Ovary (tissue), 9 donors: ENCODE results near the gene FSTL1. TPM values are rescaled to one million over a fixed set of nuclear protein-coding genes. Genes with fewer than 3 reads are reported as not detected.
A peak's percentile ranks its signal among the peaks of the same experiment; 100 is the strongest.

Source experiments
- DNase-seq, 5 donors: peaks; one replicate each; pipeline ENCODE4 v3.0.0-alpha.2; 2019 to 2020
- H3K27ac ChIP-seq, 2 donors: fragments of 200-600 bp; one replicate each; pipeline versions ENCODE4 v1.5.1 to v1.8.0; 2019 to 2022
- H3K27me3 ChIP-seq: fragments of 200-600 bp; one replicate; pipeline ENCODE4 v1.8.0; 2022
- H3K36me3 ChIP-seq: fragments of 200-600 bp; sonication (generic); one replicate; pipeline ENCODE4 v1.5.1; 2019
- H3K4me1 ChIP-seq: one replicate; pipeline ENCODE4 v1.8.1; 2013; ENCODE audit warnings: mild to moderate bottlenecking, moderate library complexity; ENCODE audit not compliant: insufficient read depth
- H3K4me3 ChIP-seq: fragments of 200-600 bp; sonication (generic); one replicate; pipeline ENCODE4 v1.5.1; 2017
- H3K9me3 ChIP-seq, 2 donors: fragments of 200-600 bp in 1 of 2; sonication (generic) in 1 of 2; one replicate each; pipeline versions ENCODE4 v1.5.1 to v1.8.1; 2013 to 2019; ENCODE audit warnings: mild to moderate bottlenecking in 1 of 2, moderate library complexity in 1 of 2
- EP300 ChIP-seq: sonication (generic); formaldehyde crosslinking; IDR thresholded peaks from one replicate; pipeline ENCODE4 v1.6.1; 2017; ENCODE audit warnings: antibody characterized with exemption
- POLR2A ChIP-seq: fragments of 450-650 bp; IDR thresholded peaks from one replicate; pipeline ENCODE4 v1.6.1; 2017; ENCODE audit warnings: antibody characterized with exemption, mild to moderate bottlenecking, moderate library complexity
- WGBS, 3 donors: extraction: QIAGEN DNeasy Blood & Tissue Kit in 1 of 3; methylation state at CpG; one replicate each; pipeline versions ENCODE4 v1.1.5 to v1.1.7; 2013 to 2017; 5-methylcytosine and 5-hydroxymethylcytosine counted together
- intact Hi-C, 4 donors: fragments of 100-400 bp; cut with DNase I; formaldehyde crosslinking; loops; one replicate each; pipeline versions ENCODE4 v1.11.0 to v1.15.1; 2022 to 2023
- polyA plus RNA-seq, 2 donors: library from polyadenylated mRNA; stranded (reverse); fragments of 200-250 nt in 1 of 2; fragments of 350-450 nt in 1 of 2; fragmentation: Illumina TruSeq in 1 of 2; extraction: RNeasy Lipid Tissue Mini Kit (QIAGEN cat#74804) in 1 of 2; gene quantifications; one replicate each; pipeline ENCODE4 v1.2.3, GENCODE V29; 2013 to 2014
- total RNA-seq, 7 donors: library from RNA; depleted of rRNA in 2 of 7; stranded (reverse); fragments of >200 nt in 2 of 7; fragmentation: NEBNext Ultra II Directional in 3 of 7; extraction: Animal tissue kit (Norgen Biotek cat#: 25700) in 3 of 7; gene quantifications; one replicate each; pipeline versions ENCODE4 v1.1.0 to v1.2.4, GENCODE V29; 2016 to 2023
- TF ChIP-seq, protein P1 (sequence below), 3 donors: fragments of 450-650 bp in 2 of 3; fragments of 200-600 bp in 1 of 3; IDR thresholded peaks; one replicate each; pipeline versions ENCODE4 v1.5.1 to v1.8.0; 2016 to 2022; ENCODE audit warnings: antibody characterized with exemption in 3 of 3, mild to moderate bottlenecking in 1 of 3
- donor health status: DM: no; HTN: no; CAD: no; lungs with moderate emphysema.
- donor health status: DM: no; HTN: no; CAD: no.
- donor health status: Bipolar disorder and iron deficiency.
- donor health status: DM: yes; HTN: yes; CAD: no.
- donor health status: DM: no; HTN: no; CAD: no.
- donor health status: DM: yes; HTN: yes; CAD: no.

FSTL1 gene
- total and polyA plus RNA-seq, 9 donors: 98.0 to 357 (median 204) TPM

GRCh38 chr3:120441776-120442175, 9.0 kb downstream of the FSTL1 start:
- intact Hi-C loops: no loop called here
- no peak for DNase-seq
- H3K36me3 ChIP-seq: no peaks in the 10 kb centered on the region
- WGBS, 3 donors: 75 to 77% (median 76%) methylated on average over 4 of the region's 4 CpGs
- H3K4me1 ChIP-seq: peaks cover 15% of the 10 kb centered on the region
- TF ChIP-seq EP300: no peak
- no peak for TF ChIP-seq POLR2A
- TF ChIP-seq, protein P1, sequence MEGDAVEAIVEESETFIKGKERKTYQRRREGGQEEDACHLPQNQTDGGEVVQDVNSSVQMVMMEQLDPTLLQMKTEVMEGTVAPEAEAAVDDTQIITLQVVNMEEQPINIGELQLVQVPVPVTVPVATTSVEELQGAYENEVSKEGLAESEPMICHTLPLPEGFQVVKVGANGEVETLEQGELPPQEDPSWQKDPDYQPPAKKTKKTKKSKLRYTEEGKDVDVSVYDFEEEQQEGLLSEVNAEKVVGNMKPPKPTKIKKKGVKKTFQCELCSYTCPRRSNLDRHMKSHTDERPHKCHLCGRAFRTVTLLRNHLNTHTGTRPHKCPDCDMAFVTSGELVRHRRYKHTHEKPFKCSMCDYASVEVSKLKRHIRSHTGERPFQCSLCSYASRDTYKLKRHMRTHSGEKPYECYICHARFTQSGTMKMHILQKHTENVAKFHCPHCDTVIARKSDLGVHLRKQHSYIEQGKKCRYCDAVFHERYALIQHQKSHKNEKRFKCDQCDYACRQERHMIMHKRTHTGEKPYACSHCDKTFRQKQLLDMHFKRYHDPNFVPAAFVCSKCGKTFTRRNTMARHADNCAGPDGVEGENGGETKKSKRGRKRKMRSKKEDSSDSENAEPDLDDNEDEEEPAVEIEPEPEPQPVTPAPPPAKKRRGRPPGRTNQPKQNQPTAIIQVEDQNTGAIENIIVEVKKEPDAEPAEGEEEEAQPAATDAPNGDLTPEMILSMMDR (IDR thresholded peaks at IDR 0.05): no peak
- H3K4me3 ChIP-seq: no peak overlapping the region
- H3K27ac ChIP-seq: no peak overlapping the region
- no peaks in the 10 kb centered on the region for H3K9me3 ChIP-seq
- H3K27me3 ChIP-seq: no peaks in the 10 kb centered on the region

DNA sequence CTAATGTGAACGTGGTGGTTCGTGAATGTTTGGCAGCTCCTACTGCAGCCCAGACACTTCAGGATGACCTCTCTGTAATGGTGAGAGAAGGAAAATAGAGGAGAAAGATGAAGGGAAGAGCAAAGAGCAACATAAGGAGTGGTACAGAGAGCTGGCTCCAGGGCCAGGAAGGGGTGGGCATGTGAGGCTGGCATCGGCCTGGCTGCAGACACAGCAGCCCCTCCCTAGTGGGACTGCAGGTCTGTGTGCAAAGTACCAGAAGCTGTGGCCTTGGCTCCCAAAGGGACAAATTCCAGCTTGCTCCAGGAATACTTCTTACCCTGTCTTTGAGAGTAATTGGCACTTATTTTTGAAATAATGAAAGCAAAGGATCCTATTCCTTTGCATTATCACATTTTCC, 10.0 kb downstream of the FSTL1 start:
- TF ChIP-seq POLR2A (no peak), EP300 (no peak)
- TF ChIP-seq, protein P1 (IDR thresholded peaks at IDR 0.05): no peak
- intact Hi-C loops: no loop called here

DNA sequence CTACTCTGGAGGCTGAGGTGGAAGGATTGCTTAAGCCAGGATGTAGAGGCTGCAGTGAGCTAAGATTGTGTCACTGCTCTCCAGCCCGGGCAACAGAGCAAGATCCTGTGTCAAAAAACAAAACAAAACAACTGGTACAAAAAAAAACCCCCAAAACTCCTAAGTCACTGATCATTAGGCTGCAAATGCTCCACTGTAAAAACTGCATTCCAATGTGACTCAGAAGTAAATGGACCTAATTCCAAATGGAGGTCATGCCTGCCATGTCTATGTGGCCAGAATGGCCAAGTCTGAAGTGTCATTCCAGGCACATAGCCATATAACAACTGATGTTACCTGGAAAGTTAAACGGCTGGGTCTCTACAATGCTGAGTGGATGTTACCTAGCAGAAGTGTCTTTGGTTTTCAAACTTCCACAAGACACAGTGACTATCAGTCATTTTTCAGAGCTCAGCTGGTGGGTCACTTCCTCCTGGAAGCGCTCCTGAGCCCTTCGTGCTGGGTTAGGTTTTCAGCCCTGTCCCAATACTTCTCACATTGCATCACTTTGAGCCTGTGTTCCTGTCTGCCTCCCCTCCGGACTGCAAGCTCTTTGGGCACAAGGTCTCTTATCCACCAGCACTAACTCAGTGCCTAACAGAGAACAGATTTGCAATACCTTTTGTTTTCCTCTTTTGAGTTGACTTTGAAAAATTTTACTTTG, 10.6 kb downstream of the FSTL1 start:
- Histone ChIP-seq H3K4me1 (peaks cover 23% of the 10 kb centered on the region), H3K27me3 (no peaks in the 10 kb centered on the region), H3K27ac (no peak overlapping the region), H3K4me3 (no peak overlapping the region), H3K36me3 (no peaks in the 10 kb centered on the region), H3K9me3 (no peaks in the 10 kb centered on the region)
- no peak for DNase-seq
- WGBS, 3 donors: 75 to 84% (median 81%) methylated on average over 5 of the region's 5 CpGs
- intact Hi-C loops: no loop called here
- TF ChIP-seq POLR2A (no peak), EP300 (no peak)
- TF ChIP-seq, protein P1 (IDR thresholded peaks at IDR 0.05): no peak

More for the DNA sequence above, 10.0 kb downstream of the FSTL1 start:
- Histone ChIP-seq H3K9me3 (no peaks in the 10 kb centered on the region), H3K27me3 (no peaks in the 10 kb centered on the region), H3K4me1 (peaks cover 20% of the 10 kb centered on the region), H3K36me3 (no peaks in the 10 kb centered on the region), H3K4me3 (no peak overlapping the region), H3K27ac (no peak overlapping the region)
- DNase-seq: no peak
- 49 to 56% (median 51%) methylated on average over 3 of the region's 3 CpGs for WGBS, 3 donors

DNA sequence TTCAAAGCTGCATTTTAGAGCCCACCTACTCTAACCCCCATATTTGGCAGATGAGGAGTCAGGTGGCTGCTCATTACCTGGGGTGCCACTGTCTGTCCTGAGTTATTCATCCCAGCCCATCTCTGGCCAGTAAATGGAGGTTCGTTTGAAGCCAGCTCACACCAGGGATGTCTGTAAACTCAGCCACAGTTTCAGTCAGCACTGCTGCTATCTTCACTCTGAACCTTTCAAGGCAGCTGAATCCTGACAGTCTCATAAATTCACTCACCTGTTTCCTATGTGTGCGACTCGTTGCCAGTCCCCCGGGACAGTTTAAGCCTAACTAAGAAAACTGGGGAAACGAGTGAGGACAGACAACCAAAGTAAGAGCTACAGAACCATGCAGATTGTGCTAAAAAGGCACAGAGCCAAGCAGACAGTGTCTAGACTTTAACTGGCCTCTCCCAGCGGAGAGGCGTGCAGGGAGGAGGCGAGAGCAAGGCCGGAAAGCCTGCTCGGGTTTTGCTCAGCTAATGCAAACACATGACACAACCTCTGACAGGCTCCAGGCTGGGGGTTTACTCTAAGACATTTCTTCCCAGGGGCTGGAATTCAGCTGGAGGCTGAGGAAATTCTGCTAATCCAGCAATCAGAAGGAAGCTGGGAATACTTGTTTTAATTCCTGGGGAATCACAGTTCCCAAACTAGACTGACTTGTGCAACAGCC, 12.0 kb downstream of the FSTL1 start:
- intact Hi-C loops: no loop called here
- no peak overlapping the region for H3K4me3 ChIP-seq
- peak overlapping the region in 1 of 2 donors; percentile 29 for H3K27ac ChIP-seq
- H3K9me3 ChIP-seq: no peaks in the 10 kb centered on the region
- peak; percentile 55 to 67 (median 61) for DNase-seq
- peaks cover 33% of the 10 kb centered on the region for H3K4me1 ChIP-seq
- WGBS, 3 donors: 7 to 9% (median 8%) methylated on average over 10 of the region's 10 CpGs
- TF ChIP-seq POLR2A (no peak), EP300 (no peak)
- TF ChIP-seq, protein P1 (IDR thresholded peaks at IDR 0.05): no peak
- no peaks in the 10 kb centered on the region for H3K27me3 ChIP-seq
- no peaks in the 10 kb centered on the region for H3K36me3 ChIP-seq
